ENCODE measurements around the gene DNASE1.

Gene DNASE1

GRCh38 chr16:3665508-3665907 lies 11.0 kb downstream of the DNASE1 start:
- FAIRE-seq, result no peak

GRCh38 chr16:3668626-3669025 lies 14.1 kb downstream of the DNASE1 start:
- FAIRE-seq, result no peak

- FAIRE-seq, result no peak
Observed at GRCh38 chr16:3669082-3669481, 14.6 kb downstream of the DNASE1 start.

GRCh38 chr16:3670711-3671110 lies 16.2 kb downstream of the DNASE1 start:
- FAIRE-seq, result no peak

- no peak for FAIRE-seq
Observed at GRCh38 chr16:3671424-3671823, 16.9 kb downstream of the DNASE1 start.

- FAIRE-seq, result no peak
Observed at GRCh38 chr16:3672571-3673041, 18.1 kb downstream of the DNASE1 start.

- no peak for FAIRE-seq
Observed at GRCh38 chr16:3673201-3673600, 18.7 kb downstream of the DNASE1 start.

- FAIRE-seq, result no peak
Observed at GRCh38 chr16:3673676-3674377, 19.3 kb downstream of the DNASE1 start.

- FAIRE-seq, result no peak
Observed at GRCh38 chr16:3674513-3675295, 20.2 kb downstream of the DNASE1 start.

- no peak for FAIRE-seq
Observed at GRCh38 chr16:3675601-3676130, 21.2 kb downstream of the DNASE1 start.

GRCh38 chr16:3677994-3678393 lies 23.5 kb downstream of the DNASE1 start:
- FAIRE-seq, result no peak

- FAIRE-seq, result no peak
Observed at GRCh38 chr16:3681206-3681605, 26.7 kb downstream of the DNASE1 start.

GRCh38 chr16:3687021-3687420 lies 32.5 kb downstream of the DNASE1 start:
- FAIRE-seq, result no peak

GRCh38 chr16:3687792-3688191 lies 33.3 kb downstream of the DNASE1 start:
- no peak for FAIRE-seq

- no peak for FAIRE-seq
Observed at GRCh38 chr16:3689731-3690130, 35.2 kb downstream of the DNASE1 start.

- FAIRE-seq, result peak; percentile 94
Observed at GRCh38 chr16:3690470-3690928, 36.0 kb downstream of the DNASE1 start.

- FAIRE-seq, result no peak
Observed at GRCh38 chr16:3690980-3691720, 36.7 kb downstream of the DNASE1 start.

- no peak for FAIRE-seq
Observed at GRCh38 chr16:3691761-3692160, 37.3 kb downstream of the DNASE1 start.

GRCh38 chr16:3694051-3694450 lies 39.6 kb downstream of the DNASE1 start:
- FAIRE-seq, result no peak

- no peak for FAIRE-seq
Observed at GRCh38 chr16:3695610-3696369, 41.3 kb downstream of the DNASE1 start.

GRCh38 chr16:3696425-3697218 lies 42.1 kb downstream of the DNASE1 start:
- FAIRE-seq, result no peak
